Loucy (cell line): ENCODE measurements around the gene FOXO3B.
"Not testable (repeated sequence)": the region's sequence is repeated elsewhere in the genome, so short reads cannot be mapped to it uniquely, and the experiment has no call there.

Experiments used
- CTCF ChIP-seq: fragments of 200-600 bp; sonication (generic); conservative IDR thresholded peaks from 2 replicates; pipeline ENCODE4 v1.5.1; 2014; ENCODE audit warnings: mild to moderate bottlenecking, antibody characterized with exemption, low read length
- EZH2phosphoT487 ChIP-seq: fragments of 200-600 bp; IDR thresholded peaks from 2 replicates; pipeline ENCODE4 v1.6.1; 2018; ENCODE audit warnings: antibody characterized with exemption, mild to moderate bottlenecking, moderate library complexity, borderline replicate concordance

DNA sequence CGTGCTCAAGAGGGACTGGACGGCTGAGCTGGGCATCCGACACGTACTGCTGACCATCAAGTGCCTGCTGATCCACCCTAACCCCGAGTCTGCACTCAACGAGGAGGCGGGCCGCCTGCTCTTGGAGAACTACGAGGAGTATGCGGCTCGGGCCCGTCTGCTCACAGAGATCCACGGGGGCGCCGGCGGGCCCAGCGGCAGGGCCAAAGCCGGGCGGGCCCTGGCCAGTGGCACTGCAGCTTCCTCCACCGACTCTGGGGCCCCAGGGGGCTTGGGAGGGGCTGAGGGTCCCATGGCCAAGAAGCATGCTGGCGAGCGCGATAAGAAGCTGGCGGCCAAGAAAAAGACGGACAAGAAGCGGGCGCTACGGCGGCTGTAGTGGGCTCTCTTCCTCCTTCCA is 4.7 kb downstream of the FOXO3B start:
- not testable (repeated sequence) for TF ChIP-seq CTCF, EZH2phosphoT487
